ENCODE data around the gene MYL5.

Gene MYL5

DNA sequence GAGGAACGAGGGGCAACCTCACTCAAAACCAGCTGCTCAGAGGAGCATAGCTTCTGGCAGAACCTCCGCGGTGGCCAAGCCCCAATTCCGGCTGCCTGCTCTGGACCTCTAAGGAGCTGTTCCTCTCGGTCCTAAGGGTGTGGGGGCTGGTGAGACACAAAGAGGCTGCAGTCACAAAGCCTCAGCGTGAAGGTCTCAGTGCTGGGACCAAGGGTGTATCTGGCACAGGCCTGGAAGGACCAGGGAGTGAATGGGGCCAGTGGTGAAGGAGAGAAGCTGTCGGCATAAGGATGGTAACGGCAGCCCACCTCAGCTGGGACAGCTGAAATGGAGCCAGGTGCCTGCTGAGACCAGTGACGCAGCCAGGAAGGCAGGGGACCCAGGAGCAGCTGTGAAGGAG is 43.7 kb upstream of the MYL5 start:
- H3K9me2 ChIP-seq (replicated peaks; ENCODE audit: insufficient read depth, low read length): no peaks in the 10 kb centered on the region
- H3K79me2 ChIP-seq (ENCODE audit: insufficient read depth, low read length): no peaks in the 10 kb centered on the region
- no peaks in the 10 kb centered on the region for H3K36me3 ChIP-seq (ENCODE audit: low read length)
- H3K9me3 ChIP-seq (ENCODE audit: insufficient read depth, low read length): no peaks in the 10 kb centered on the region
- no peaks in the 10 kb centered on the region for H3K27me3 ChIP-seq (ENCODE audit: low read length)
- no peak for TF ChIP-seq EZH2phosphoT487 (conservative IDR thresholded peaks at IDR 0.05; ENCODE audit: low read length)
- TF ChIP-seq, protein P1, sequence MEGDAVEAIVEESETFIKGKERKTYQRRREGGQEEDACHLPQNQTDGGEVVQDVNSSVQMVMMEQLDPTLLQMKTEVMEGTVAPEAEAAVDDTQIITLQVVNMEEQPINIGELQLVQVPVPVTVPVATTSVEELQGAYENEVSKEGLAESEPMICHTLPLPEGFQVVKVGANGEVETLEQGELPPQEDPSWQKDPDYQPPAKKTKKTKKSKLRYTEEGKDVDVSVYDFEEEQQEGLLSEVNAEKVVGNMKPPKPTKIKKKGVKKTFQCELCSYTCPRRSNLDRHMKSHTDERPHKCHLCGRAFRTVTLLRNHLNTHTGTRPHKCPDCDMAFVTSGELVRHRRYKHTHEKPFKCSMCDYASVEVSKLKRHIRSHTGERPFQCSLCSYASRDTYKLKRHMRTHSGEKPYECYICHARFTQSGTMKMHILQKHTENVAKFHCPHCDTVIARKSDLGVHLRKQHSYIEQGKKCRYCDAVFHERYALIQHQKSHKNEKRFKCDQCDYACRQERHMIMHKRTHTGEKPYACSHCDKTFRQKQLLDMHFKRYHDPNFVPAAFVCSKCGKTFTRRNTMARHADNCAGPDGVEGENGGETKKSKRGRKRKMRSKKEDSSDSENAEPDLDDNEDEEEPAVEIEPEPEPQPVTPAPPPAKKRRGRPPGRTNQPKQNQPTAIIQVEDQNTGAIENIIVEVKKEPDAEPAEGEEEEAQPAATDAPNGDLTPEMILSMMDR (IDR thresholded peaks at IDR 0.05; ENCODE audit: insufficient read depth, low read length, poor library complexity, severe bottlenecking): no peak
- no peak overlapping the region for H3K4me3 ChIP-seq (ENCODE audit: insufficient read depth, low read length, poor library complexity, severe bottlenecking)
- H3F3A ChIP-seq (ENCODE audit: insufficient read depth): no peaks in the 10 kb centered on the region
- no peak overlapping the region for H3K4me2 ChIP-seq (ENCODE audit: low read depth, low read length, poor library complexity, severe bottlenecking)
- H3K9ac ChIP-seq (ENCODE audit: low read length): no peak overlapping the region
- H4K20me1 ChIP-seq (ENCODE audit: low read depth, low read length): no peaks in the 10 kb centered on the region
- H3K27ac ChIP-seq (ENCODE audit: low read depth, low read length): no peak overlapping the region
- H2AFZ ChIP-seq (ENCODE audit: low read depth, low read length, severe bottlenecking): no peak overlapping the region

DNA sequence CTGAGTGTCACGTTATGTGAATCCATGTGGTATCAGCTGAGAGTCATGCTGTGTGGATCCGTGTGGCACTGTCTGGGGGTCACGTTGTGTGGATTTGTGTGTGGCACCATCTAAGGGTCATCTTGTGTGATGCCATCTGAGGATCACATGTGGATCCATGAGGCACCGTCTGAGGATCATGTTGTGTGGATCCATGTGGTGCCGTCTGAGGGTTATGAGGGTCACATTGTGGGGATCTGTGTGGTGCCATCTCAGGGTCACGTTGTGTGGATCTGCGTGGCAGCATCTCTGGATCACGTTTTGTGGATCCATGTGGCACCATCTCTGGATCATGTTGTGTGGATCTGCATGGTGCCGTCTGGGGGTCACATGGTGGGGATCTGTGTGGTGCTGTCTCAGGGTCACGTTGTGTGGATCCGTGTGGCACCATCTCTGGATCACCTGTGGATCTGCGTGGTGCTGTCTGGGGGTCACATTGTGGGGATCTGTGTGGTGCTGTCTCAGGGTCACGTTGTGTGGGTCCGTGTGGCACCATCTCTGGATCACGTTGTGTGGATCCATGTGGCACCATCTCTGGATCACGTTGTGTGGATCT is 42.0 kb upstream of the MYL5 start:
- no peak overlapping the region for H3K4me3 ChIP-seq (ENCODE audit: insufficient read depth, low read length, poor library complexity, severe bottlenecking)
- no peaks in the 10 kb centered on the region for H3K27me3 ChIP-seq (ENCODE audit: low read length)
- H3K4me2 ChIP-seq (ENCODE audit: low read depth, low read length, poor library complexity, severe bottlenecking): no peak overlapping the region
- no peak overlapping the region for H2AFZ ChIP-seq (ENCODE audit: low read depth, low read length, severe bottlenecking)
- H3K9ac ChIP-seq (ENCODE audit: low read length): no peak overlapping the region
- H4K20me1 ChIP-seq (ENCODE audit: low read depth, low read length): no peaks in the 10 kb centered on the region
- no peak overlapping the region for H3K27ac ChIP-seq (ENCODE audit: low read depth, low read length)
- H3K36me3 ChIP-seq (ENCODE audit: low read length): no peaks in the 10 kb centered on the region
- H3F3A ChIP-seq (ENCODE audit: insufficient read depth): no peaks in the 10 kb centered on the region
- H3K79me2 ChIP-seq (ENCODE audit: insufficient read depth, low read length): no peaks in the 10 kb centered on the region
- H3K9me3 ChIP-seq (ENCODE audit: insufficient read depth, low read length): no peaks in the 10 kb centered on the region
- H3K9me2 ChIP-seq (replicated peaks; ENCODE audit: insufficient read depth, low read length): no peaks in the 10 kb centered on the region
- TF ChIP-seq EZH2phosphoT487 (conservative IDR thresholded peaks at IDR 0.05; ENCODE audit: low read length): no peak
- TF ChIP-seq, protein P1 (IDR thresholded peaks at IDR 0.05; ENCODE audit: insufficient read depth, low read length, poor library complexity, severe bottlenecking): no peak

DNA sequence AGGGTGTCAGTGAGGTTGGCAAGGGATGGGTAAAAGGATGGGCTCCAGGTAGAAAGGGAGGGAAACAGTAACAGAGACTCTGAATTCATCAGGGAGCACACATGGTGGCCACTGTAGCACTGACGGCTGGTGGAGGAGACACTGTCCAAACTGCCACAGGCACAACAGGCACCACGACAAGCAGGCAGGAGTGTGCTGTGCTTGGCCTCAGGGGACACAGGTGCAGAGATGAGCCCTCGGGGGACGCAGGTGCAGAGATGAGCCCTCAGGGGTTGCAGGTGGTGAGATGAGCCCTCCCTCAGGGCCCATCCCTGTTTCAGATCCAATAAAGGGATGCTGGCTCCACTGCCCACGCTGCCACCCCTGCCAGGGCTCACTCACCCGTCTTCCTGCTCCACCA is 41.4 kb upstream of the MYL5 start:
- Histone ChIP-seq H3K9ac (ENCODE audit: low read length) (no peak overlapping the region), H3K9me2 (replicated peaks; ENCODE audit: insufficient read depth, low read length) (no peaks in the 10 kb centered on the region), H3K9me3 (ENCODE audit: insufficient read depth, low read length) (no peaks in the 10 kb centered on the region)

More for the DNA sequence above, 41.4 kb upstream of the MYL5 start:
- Histone ChIP-seq H3K27me3 (ENCODE audit: low read length) (no peaks in the 10 kb centered on the region), H3F3A (ENCODE audit: insufficient read depth) (no peaks in the 10 kb centered on the region), H3K27ac (ENCODE audit: low read depth, low read length) (no peak overlapping the region), H3K4me2 (ENCODE audit: low read depth, low read length, poor library complexity, severe bottlenecking) (no peak overlapping the region), H3K4me3 (ENCODE audit: insufficient read depth, low read length, poor library complexity, severe bottlenecking) (no peak overlapping the region), H4K20me1 (ENCODE audit: low read depth, low read length) (no peaks in the 10 kb centered on the region), H2AFZ (ENCODE audit: low read depth, low read length, severe bottlenecking) (no peak overlapping the region), H3K36me3 (ENCODE audit: low read length) (no peaks in the 10 kb centered on the region), H3K79me2 (ENCODE audit: insufficient read depth, low read length) (no peaks in the 10 kb centered on the region)
- TF ChIP-seq EZH2phosphoT487 (conservative IDR thresholded peaks at IDR 0.05; ENCODE audit: low read length): no peak
- TF ChIP-seq, protein P1 (IDR thresholded peaks at IDR 0.05; ENCODE audit: insufficient read depth, low read length, poor library complexity, severe bottlenecking): no peak
